ENCODE results near the gene ALG12.

Gene ALG12

GRCh38 chr22:49929994-49930575 is 11.8 kb upstream of the ALG12 start:
- no peak for DNase-seq (ENCODE audit: low spot score)

GRCh38 chr22:49929211-49929979 is 11.2 kb upstream of the ALG12 start:
- DNase-seq (ENCODE audit: low spot score), result no peak

- DNase-seq (ENCODE audit: low spot score), result no peak
Observed at GRCh38 chr22:49928555-49929210, 10.4 kb upstream of the ALG12 start.

- DNase-seq (ENCODE audit: low spot score), result no peak
Observed at GRCh38 chr22:49928185-49928495, 9.9 kb upstream of the ALG12 start.

GRCh38 chr22:49927483-49928184 is 9.4 kb upstream of the ALG12 start:
- DNase-seq (ENCODE audit: low spot score), result no peak

GRCh38 chr22:49926916-49927315 is 8.7 kb upstream of the ALG12 start:
- no peak for DNase-seq (ENCODE audit: low spot score)

- DNase-seq (ENCODE audit: low spot score), result no peak
Observed at GRCh38 chr22:49925525-49926128, 7.4 kb upstream of the ALG12 start.

GRCh38 chr22:49924113-49924833 is 6.0 kb upstream of the ALG12 start:
- DNase-seq (ENCODE audit: low spot score), result no peak

GRCh38 chr22:49923445-49923844 is 5.2 kb upstream of the ALG12 start:
- DNase-seq (ENCODE audit: low spot score), result no peak

GRCh38 chr22:49922926-49923325 is 4.7 kb upstream of the ALG12 start:
- no peak for DNase-seq (ENCODE audit: low spot score)

- no peak for DNase-seq (ENCODE audit: low spot score)
Observed at GRCh38 chr22:49922484-49922883, 4.2 kb upstream of the ALG12 start.

GRCh38 chr22:49921508-49922278 is 3.5 kb upstream of the ALG12 start:
- DNase-seq (ENCODE audit: low spot score), result no peak

GRCh38 chr22:49920859-49921258 is 2.6 kb upstream of the ALG12 start:
- no peak for DNase-seq (ENCODE audit: low spot score)

- DNase-seq (ENCODE audit: low spot score), result no peak
Observed at GRCh38 chr22:49918911-49919881, 958 bp upstream of the ALG12 start.

- DNase-seq (ENCODE audit: low spot score), result no peak
Observed at GRCh38 chr22:49916831-49917230, 1.4 kb downstream of the ALG12 start.

- no peak for DNase-seq (ENCODE audit: low spot score)
Observed at GRCh38 chr22:49915610-49916009, 2.6 kb downstream of the ALG12 start.

GRCh38 chr22:49914256-49914655 is 4.0 kb downstream of the ALG12 start:
- DNase-seq (ENCODE audit: low spot score), result no peak

GRCh38 chr22:49913446-49913845 is 4.8 kb downstream of the ALG12 start:
- DNase-seq (ENCODE audit: low spot score), result no peak

- DNase-seq (ENCODE audit: low spot score), result no peak
Observed at GRCh38 chr22:49913026-49913425, 5.2 kb downstream of the ALG12 start.

All from RKO (cell line).